ENCODE measurements around the gene VTI1A.

VTI1A gene

DNA sequence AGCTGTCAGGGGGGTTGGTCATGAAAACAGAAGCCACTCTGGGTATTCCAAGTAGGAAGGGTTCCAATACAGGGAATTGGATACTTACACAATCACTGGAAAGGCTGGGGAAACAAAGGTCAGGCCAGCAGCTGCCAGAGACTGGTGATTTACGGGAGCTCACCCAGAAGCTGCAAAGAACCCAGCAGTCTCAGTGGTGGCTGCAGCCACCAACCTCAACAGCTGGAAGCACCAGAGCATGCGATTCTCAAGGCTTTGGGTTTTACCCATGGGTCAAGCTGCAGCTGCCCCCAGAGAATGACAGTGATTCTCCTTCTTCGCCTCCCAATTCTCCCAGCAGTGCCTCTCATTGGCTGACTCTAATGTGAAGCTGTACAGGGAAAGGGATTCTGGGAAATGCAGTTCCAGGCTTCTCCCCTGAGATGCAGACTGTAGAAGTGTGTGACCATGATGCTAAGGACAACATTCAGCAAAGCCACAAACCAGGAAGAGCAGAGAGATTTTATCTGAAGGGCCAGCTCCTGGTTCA lies 395.9 kb downstream of the VTI1A start:
- no peak overlapping the region for H3K4me3 ChIP-seq (ENCODE audit: low read length)
- peak; percentile 8 for DNase-seq (ENCODE audit: low read depth)
- TF ChIP-seq, protein P1, sequence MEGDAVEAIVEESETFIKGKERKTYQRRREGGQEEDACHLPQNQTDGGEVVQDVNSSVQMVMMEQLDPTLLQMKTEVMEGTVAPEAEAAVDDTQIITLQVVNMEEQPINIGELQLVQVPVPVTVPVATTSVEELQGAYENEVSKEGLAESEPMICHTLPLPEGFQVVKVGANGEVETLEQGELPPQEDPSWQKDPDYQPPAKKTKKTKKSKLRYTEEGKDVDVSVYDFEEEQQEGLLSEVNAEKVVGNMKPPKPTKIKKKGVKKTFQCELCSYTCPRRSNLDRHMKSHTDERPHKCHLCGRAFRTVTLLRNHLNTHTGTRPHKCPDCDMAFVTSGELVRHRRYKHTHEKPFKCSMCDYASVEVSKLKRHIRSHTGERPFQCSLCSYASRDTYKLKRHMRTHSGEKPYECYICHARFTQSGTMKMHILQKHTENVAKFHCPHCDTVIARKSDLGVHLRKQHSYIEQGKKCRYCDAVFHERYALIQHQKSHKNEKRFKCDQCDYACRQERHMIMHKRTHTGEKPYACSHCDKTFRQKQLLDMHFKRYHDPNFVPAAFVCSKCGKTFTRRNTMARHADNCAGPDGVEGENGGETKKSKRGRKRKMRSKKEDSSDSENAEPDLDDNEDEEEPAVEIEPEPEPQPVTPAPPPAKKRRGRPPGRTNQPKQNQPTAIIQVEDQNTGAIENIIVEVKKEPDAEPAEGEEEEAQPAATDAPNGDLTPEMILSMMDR (conservative IDR thresholded peaks at IDR 0.05; ENCODE audit: low read length): no peak

DNA sequence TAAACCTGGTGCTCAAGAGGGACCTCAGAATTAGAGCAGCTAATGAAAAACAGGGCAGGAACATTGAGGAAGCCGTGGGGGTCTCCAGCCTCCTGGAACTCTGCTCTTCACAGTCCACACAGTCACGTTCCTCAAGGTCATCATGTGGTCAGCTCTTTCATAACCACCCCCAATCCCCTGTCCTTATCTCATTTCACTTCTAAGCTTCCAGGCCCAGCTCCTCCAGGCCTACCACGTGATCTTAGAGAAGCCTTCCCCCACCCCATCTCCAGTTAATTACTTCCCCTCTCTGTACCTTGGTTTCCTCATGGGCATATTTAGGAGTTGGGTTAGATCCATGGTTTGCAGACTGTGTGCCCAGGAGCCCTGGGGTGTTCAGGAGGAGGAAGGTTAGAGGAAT lies 396.6 kb downstream of the VTI1A start:
- TF ChIP-seq, protein P1 (conservative IDR thresholded peaks at IDR 0.05; ENCODE audit: low read length): no peak
- no peak overlapping the region for H3K4me3 ChIP-seq (ENCODE audit: low read length)
- DNase-seq (ENCODE audit: low read depth): no peak

DNA sequence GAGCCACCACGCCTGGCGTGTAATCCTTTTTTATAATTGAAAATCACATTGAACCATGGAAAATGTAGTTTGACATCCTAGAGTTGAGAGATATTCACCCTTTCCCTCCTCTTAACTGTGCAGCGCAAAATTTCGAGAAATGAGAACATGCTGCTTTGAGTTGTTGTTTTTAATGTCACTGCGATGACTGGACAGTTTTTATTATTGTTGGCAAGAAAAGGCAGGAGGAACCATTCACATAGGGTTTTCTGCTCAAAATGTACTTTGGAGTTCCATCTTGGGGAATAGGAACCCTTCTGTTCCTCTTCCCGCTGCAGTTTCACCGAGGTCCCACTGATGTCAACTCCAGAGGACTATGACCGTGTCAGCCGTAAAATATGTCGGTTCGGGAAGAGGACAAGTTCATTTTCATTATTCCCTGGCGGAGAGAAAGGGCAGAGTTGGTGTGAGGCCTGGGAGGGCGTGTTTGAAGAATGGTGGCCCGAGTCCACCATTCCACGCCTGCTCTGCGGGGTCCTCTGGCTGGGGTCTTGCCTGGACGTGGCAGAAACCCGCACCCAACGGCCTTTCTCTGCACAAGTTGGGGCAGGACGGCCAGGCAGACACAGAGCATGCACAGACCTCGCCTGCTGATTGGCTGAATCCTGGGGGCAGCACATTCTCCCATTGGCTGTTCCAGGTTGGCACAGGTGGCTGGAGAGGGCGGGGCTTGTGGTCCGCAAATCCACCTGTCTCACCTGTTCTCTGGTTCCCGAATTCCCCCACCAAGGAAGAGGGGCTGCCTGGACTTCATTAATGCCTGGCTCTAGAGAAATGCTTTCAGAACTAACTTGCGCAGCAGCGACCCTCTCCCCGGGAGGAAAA lies 397.9 kb downstream of the VTI1A start:
- TF ChIP-seq, protein P1 (conservative IDR thresholded peaks at IDR 0.05; ENCODE audit: low read length): no peak
- H3K4me3 ChIP-seq (ENCODE audit: low read length): no peak overlapping the region
- no peak for DNase-seq (ENCODE audit: low read depth)

DNA sequence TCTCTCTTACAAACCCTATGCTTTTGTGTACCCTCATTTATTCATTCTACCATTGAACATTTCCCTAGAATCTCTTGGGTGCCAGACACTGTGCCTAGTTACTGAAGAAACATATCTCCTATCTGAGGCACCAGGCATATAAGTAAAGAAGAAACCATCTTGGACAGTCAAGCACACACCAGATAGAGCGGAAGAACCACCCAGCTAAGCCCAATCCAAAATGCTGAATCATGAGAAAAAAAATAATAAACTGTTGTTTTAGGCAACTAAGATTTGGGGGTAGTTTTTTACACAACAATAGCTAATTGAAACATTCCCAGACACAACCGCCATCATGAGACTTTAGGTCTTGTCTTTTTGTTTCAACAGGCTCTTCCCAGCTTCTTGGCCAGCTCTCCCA lies 400.8 kb downstream of the VTI1A start:
- TF ChIP-seq, protein P1 (conservative IDR thresholded peaks at IDR 0.05; ENCODE audit: low read length): no peak
- no peak for DNase-seq (ENCODE audit: low read depth)
- H3K4me3 ChIP-seq (ENCODE audit: low read length): no peak overlapping the region

DNA sequence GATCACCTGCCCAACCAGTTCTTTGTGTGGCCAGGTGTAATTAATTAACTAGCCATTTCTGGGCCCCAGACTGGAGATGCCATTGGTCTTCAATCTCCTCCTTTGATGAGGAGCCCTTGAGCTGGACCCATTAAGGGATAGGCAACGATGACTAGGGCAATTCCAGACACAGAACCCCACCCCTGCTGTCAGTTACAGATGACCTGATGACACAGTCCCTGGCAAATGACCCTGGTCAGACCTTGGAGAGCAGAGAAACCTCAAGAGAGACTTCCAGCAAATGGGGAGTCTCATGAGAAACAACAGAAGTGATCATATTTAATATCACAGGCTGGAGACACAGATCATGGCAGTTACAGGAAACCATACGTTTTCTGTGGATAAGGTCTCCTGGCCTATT lies 401.2 kb downstream of the VTI1A start:
- H3K4me3 ChIP-seq (ENCODE audit: low read length): no peak overlapping the region
- DNase-seq (ENCODE audit: low read depth): no peak
- TF ChIP-seq, protein P1 (conservative IDR thresholded peaks at IDR 0.05; ENCODE audit: low read length): no peak

DNA sequence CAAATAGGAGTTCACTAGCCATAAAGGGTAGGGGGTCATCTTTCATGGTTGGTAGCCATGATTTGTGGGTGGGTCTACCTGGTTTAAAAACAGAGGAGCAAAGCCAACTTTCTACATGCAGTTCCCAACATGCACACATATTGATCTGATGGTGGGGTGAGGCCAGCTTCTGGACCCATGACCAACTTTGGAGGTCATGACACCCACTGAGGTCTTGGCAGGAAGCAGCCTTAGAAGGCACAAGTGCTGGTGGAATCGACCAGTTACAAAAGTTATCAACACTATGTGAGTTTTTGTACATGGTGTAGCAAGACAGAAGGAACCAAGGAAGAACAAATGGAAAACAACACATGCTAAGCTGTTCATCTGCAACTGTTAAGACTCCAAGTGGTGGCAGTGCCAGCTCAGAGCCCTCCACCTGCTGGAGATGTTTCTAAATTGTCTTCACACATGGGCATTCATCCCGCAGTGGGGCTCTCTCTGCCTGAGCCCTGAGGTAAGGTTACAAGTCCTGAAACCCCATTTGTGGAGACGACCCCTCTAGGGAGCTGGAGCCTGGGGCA lies 401.9 kb downstream of the VTI1A start:
- TF ChIP-seq, protein P1 (conservative IDR thresholded peaks at IDR 0.05; ENCODE audit: low read length): no peak
- DNase-seq (ENCODE audit: low read depth): no peak
- no peak overlapping the region for H3K4me3 ChIP-seq (ENCODE audit: low read length)

DNA sequence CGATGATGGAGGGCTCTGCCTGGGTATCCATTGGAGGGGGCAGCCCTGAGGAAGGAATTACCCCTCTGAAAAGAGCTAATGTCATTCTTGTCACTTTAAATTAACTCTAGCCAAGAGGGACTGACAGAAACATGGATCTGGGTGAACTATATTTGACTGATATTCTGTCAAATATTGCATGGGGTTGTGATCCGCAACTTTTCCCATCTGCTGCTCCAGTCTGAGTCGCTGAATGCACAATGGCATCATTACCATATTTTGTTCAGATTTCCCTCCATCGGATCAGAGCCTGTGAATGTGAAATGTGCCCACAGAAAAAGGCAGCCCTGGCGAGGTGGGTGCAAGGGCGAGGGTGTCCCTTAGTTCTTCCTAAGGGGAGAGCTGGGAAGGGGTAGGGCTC lies 402.5 kb downstream of the VTI1A start:
- no peak for DNase-seq (ENCODE audit: low read depth)
- no peak overlapping the region for H3K4me3 ChIP-seq (ENCODE audit: low read length)
- TF ChIP-seq, protein P1 (conservative IDR thresholded peaks at IDR 0.05; ENCODE audit: low read length): no peak

Measured in AG10803 (cell line).